ENCODE data around the gene HEXIM2. TPM values are rescaled to one million over a fixed set of nuclear protein-coding genes. Genes with fewer than 3 reads are reported as not detected.

HEXIM2 gene
- total RNA-seq, 1 donor from 2014 or later = 11.5 TPM

- H3K27ac Mint-ChIP-seq = peak overlapping the region; percentile 99
- H3K4me1 Mint-ChIP-seq (ENCODE audit: unreplicated experiment) = peaks cover 26% of the 10 kb centered on the region
- H3K36me3 Mint-ChIP-seq = peaks cover 20% of the 10 kb centered on the region
- no peaks in the 10 kb centered on the region for H3K27me3 Mint-ChIP-seq
- DNase-seq (ENCODE audit: extremely low spot score, unreplicated experiment) = peak; percentile 87
- peak overlapping the region; percentile 95 for H3K4me3 Mint-ChIP-seq
- no peaks in the 10 kb centered on the region for H3K9me3 Mint-ChIP-seq
- peak; percentile 47 for TF ChIP-seq CTCF (conservative IDR thresholded peaks at IDR 0.05)
Observed at GRCh38 chr17:45160447-45161287, 1.0 kb upstream of the HEXIM2 start.

GRCh38 chr17:45162025-45162687 lies 481 bp downstream of the HEXIM2 start:
- Mint-ChIP-seq H3K27me3 (no peaks in the 10 kb centered on the region), H3K27ac (peak overlapping the region; percentile 99), H3K36me3 (peaks cover 20% of the 10 kb centered on the region), H3K9me3 (no peaks in the 10 kb centered on the region), H3K4me1 (ENCODE audit: unreplicated experiment) (peaks cover 20% of the 10 kb centered on the region), H3K4me3 (peak overlapping the region; percentile 95)
- DNase-seq (ENCODE audit: extremely low spot score, unreplicated experiment) = no peak
- no peak for TF ChIP-seq CTCF (conservative IDR thresholded peaks at IDR 0.05)

- Mint-ChIP-seq H3K4me1 (ENCODE audit: unreplicated experiment) (peaks cover 7% of the 10 kb centered on the region), H3K36me3 (peaks cover 15% of the 10 kb centered on the region), H3K4me3 (no peak overlapping the region), H3K27ac (no peak overlapping the region), H3K27me3 (no peaks in the 10 kb centered on the region), H3K9me3 (no peaks in the 10 kb centered on the region)
- DNase-seq (ENCODE audit: extremely low spot score, unreplicated experiment) = no peak
- TF ChIP-seq CTCF (conservative IDR thresholded peaks at IDR 0.05) = no peak
Observed at GRCh38 chr17:45164734-45165269, 3.1 kb downstream of the HEXIM2 start.

- Mint-ChIP-seq H3K27ac (no peak overlapping the region), H3K27me3 (no peaks in the 10 kb centered on the region), H3K4me1 (ENCODE audit: unreplicated experiment) (peaks cover 18% of the 10 kb centered on the region), H3K9me3 (no peaks in the 10 kb centered on the region), H3K4me3 (no peak overlapping the region), H3K36me3 (peaks cover 9% of the 10 kb centered on the region)
- no peak for DNase-seq (ENCODE audit: extremely low spot score, unreplicated experiment)
- no peak for TF ChIP-seq CTCF (conservative IDR thresholded peaks at IDR 0.05)
Observed at GRCh38 chr17:45168991-45169752, 7.5 kb downstream of the HEXIM2 start.

- H3K36me3 Mint-ChIP-seq = peaks cover 4% of the 10 kb centered on the region
- peak overlapping the region; percentile 57 for H3K4me3 Mint-ChIP-seq
- TF ChIP-seq CTCF (conservative IDR thresholded peaks at IDR 0.05) = no peak
- H3K27me3 Mint-ChIP-seq = no peaks in the 10 kb centered on the region
- H3K4me1 Mint-ChIP-seq (ENCODE audit: unreplicated experiment) = peaks cover 18% of the 10 kb centered on the region
- H3K27ac Mint-ChIP-seq = peak overlapping the region; percentile 97
- H3K9me3 Mint-ChIP-seq = no peaks in the 10 kb centered on the region
- no peak for DNase-seq (ENCODE audit: extremely low spot score, unreplicated experiment)
Observed at GRCh38 chr17:45170280-45170930, 8.7 kb downstream of the HEXIM2 start.
